IMR-90 (cell line): ENCODE results near the gene MBTPS1. TPM values are rescaled to one million over a fixed set of nuclear protein-coding genes. Genes with fewer than 3 reads are reported as not detected.

Experiments
- ATAC-seq: fragments of 200-7000 bp; cut with Tn5 transposase; 2 replicates; pipeline ENCODE4 v1.9.1; 2020; ENCODE audit warnings: low read depth, mild to moderate bottlenecking, moderate library complexity
- BruUV-seq: library from RNA; stranded (reverse); fragments of 400-500 nt; replicated peaks from 2 replicates; lab custom pipeline; 2021; lab: Mats Ljungman, UMichigan
- CTCF ChIA-PET: fragments of 300-600 bp; formaldehyde crosslinking; extraction: SDS; loops from one replicate; lab custom pipeline; 2021; ENCODE audit warnings: antibody characterized with exemption; lab: Yijun Ruan, JAX
- POLR2A ChIA-PET: fragments of 300-600 bp; sonication (Branson Sonifier 250); formaldehyde crosslinking; loops from one replicate; lab custom pipeline; 2022; ENCODE audit warnings: antibody characterized with exemption; ENCODE audit not compliant: unreplicated experiment; lab: Charles Lee
- DNase-seq: peaks from one replicate; pipeline ENCODE4 v3.0.0; 2013
- H2AFZ ChIP-seq: replicated peaks from 2 replicates; pipeline ENCODE3; 2013; ENCODE audit warnings: low read length, mild to moderate bottlenecking; ENCODE audit not compliant: poor library complexity
- H2AK5ac ChIP-seq: 2 replicates; pipeline ENCODE4 v1.6.1; 2013; ENCODE audit warnings: low read depth, low read length, inconsistent platforms
- H2AK9ac ChIP-seq: replicated peaks from 2 replicates; pipeline ENCODE3; 2013; ENCODE audit warnings: mild to moderate bottlenecking, low read depth, low read length, moderate library complexity; ENCODE audit not compliant: poor library complexity
- H2BK120ac ChIP-seq: 2 replicates; pipeline ENCODE4 v1.6.1; 2013; ENCODE audit warnings: low read depth, low read length, inconsistent platforms
- H2BK15ac ChIP-seq: 3 replicates; pipeline ENCODE4 v1.6.1; 2013; ENCODE audit warnings: low read depth, low read length, inconsistent platforms
- H2BK20ac ChIP-seq: 2 replicates; pipeline ENCODE4 v1.6.1; 2013; ENCODE audit warnings: low read depth, mild to moderate bottlenecking, inconsistent platforms, low read length, moderate library complexity
- H2BK5ac ChIP-seq: 2 replicates; pipeline ENCODE4 v1.6.1; 2013; ENCODE audit warnings: mild to moderate bottlenecking, low read depth, low read length, inconsistent platforms; ENCODE audit not compliant: poor library complexity, severe bottlenecking
- H3K14ac ChIP-seq: replicated peaks from 2 replicates; pipeline ENCODE4 v1.6.1; 2013; ENCODE audit warnings: low read depth, low read length, inconsistent platforms
- H3K18ac ChIP-seq: 2 replicates; pipeline ENCODE4 v1.6.1; 2013; ENCODE audit warnings: low read depth, low read length, control low read depth
- H3K23ac ChIP-seq: 2 replicates; pipeline ENCODE4 v1.6.1; 2013; ENCODE audit warnings: low read depth, low read length, inconsistent platforms
- H3K27ac ChIP-seq: 2 replicates; pipeline ENCODE4 v1.5.1; 2013; ENCODE audit warnings: mild to moderate bottlenecking, control low read depth, low read length; ENCODE audit not compliant: insufficient read depth
- H3K27me3 ChIP-seq: 2 replicates; pipeline ENCODE4 v1.6.1; 2013; ENCODE audit warnings: low read length; ENCODE audit not compliant: control insufficient read depth, insufficient read depth
- H3K36me3 ChIP-seq: 2 replicates; pipeline ENCODE4 v1.6.1; 2013; ENCODE audit warnings: low read length, mixed read lengths; ENCODE audit not compliant: control insufficient read depth, insufficient read depth
- H3K4ac ChIP-seq: 2 replicates; pipeline ENCODE4 v1.6.1; 2013; ENCODE audit warnings: low read depth, low read length, inconsistent platforms
- H3K4me1 ChIP-seq: 2 replicates; pipeline ENCODE4 v1.6.1; 2013; ENCODE audit warnings: low read length, mixed read lengths; ENCODE audit not compliant: control insufficient read depth, insufficient read depth
- H3K4me2 ChIP-seq: 2 replicates; pipeline ENCODE4 v1.6.1; 2013; ENCODE audit warnings: low read depth, mild to moderate bottlenecking, control low read depth, low read length, moderate library complexity
- H3K4me3 ChIP-seq: 2 replicates; pipeline ENCODE4 v1.5.1; 2013; ENCODE audit warnings: low read depth, mild to moderate bottlenecking, control low read depth, low read length, moderate library complexity; ENCODE audit not compliant: insufficient read depth
- H3K56ac ChIP-seq: 2 replicates; pipeline ENCODE4 v1.6.1; 2013; ENCODE audit warnings: low read length, inconsistent platforms; ENCODE audit not compliant: insufficient read depth; ENCODE audit errors: extremely low read depth
- H3K79me1 ChIP-seq, 2 experiments: 2 replicates each; pipeline ENCODE4 v1.6.1; 2013; ENCODE audit warnings: low read length in 2 of 2, inconsistent platforms in 1 of 2, low read depth in 1 of 2
- H3K9ac ChIP-seq: 2 replicates; pipeline ENCODE4 v1.6.1; 2013; ENCODE audit warnings: low read depth, low read length, control low read depth
- H3K9me1 ChIP-seq: 2 replicates; pipeline ENCODE4 v1.6.1; 2013; ENCODE audit warnings: low read length, inconsistent platforms; ENCODE audit not compliant: insufficient read depth
- H3K9me3 ChIP-seq: 2 replicates; pipeline ENCODE4 v1.6.1; 2013; ENCODE audit warnings: low read length; ENCODE audit not compliant: control insufficient read depth, insufficient read depth
- H4K20me1 ChIP-seq: 2 replicates; pipeline ENCODE4 v1.6.1; 2013; ENCODE audit warnings: low read length, inconsistent platforms; ENCODE audit not compliant: insufficient read depth
- H4K5ac ChIP-seq: 2 replicates; pipeline ENCODE4 v1.6.1; 2013; ENCODE audit warnings: mild to moderate bottlenecking, low read depth, low read length, control low read depth
- H4K8ac ChIP-seq, 2 experiments: 2 replicates each; pipeline ENCODE4 v1.6.1; 2013; ENCODE audit warnings: low read depth in 2 of 2, low read length in 2 of 2, control low read depth in 1 of 2, inconsistent platforms in 1 of 2
- H4K91ac ChIP-seq: 2 replicates; pipeline ENCODE4 v1.6.1; 2013; ENCODE audit warnings: low read depth, low read length, inconsistent platforms; ENCODE audit not compliant: insufficient read depth
- CTCF ChIP-seq: conservative IDR thresholded peaks from 2 replicates; pipeline ENCODE4 v1.5.1; 2012; ENCODE audit warnings: mild to moderate bottlenecking, low read depth, low read length, improper control_type of control experiment
- FOS ChIP-seq: fragments of 150-350 bp; IDR thresholded peaks from 2 replicates; pipeline ENCODE4 v1.6.1; 2016; ENCODE audit warnings: low read depth, low read length
- MAZ ChIP-seq: IDR thresholded peaks from 2 replicates; pipeline ENCODE4 v1.6.1; 2012; ENCODE audit warnings: low read depth, mild to moderate bottlenecking, low read length, improper control_type of control experiment, moderate library complexity, borderline replicate concordance
- RAD21 ChIP-seq: IDR thresholded peaks from 2 replicates; pipeline ENCODE4 v1.6.1; 2012; ENCODE audit warnings: low read length, improper control_type of control experiment
- SMC3 ChIP-seq: fragments of 150-350 bp; IDR thresholded peaks from 2 replicates; pipeline ENCODE4 v1.6.1; 2016; ENCODE audit warnings: low read depth, mild to moderate bottlenecking, antibody characterized with exemption, low read length, moderate library complexity
- WGBS, 2 experiments: methylation state at CpG; one replicate each; pipeline versions ENCODE4 v1.1.5 to v1.1.7; 2013; ENCODE audit warnings: missing lambda C conversion rate in 2 of 2; ENCODE audit not compliant: insufficient read length in 1 of 2; ENCODE audit errors: extremely low coverage in 2 of 2; 5-methylcytosine and 5-hydroxymethylcytosine counted together
- dilution Hi-C: fragments of 300-500 bp; cut with HindIII; formaldehyde crosslinking; loops from one replicate; pipeline ENCODE4 v1.14.3; 2018; ENCODE audit warnings: low sequenced_read_pairs; ENCODE audit not compliant: unreplicated experiment
- in situ Hi-C: fragments of 300-500 bp; cut with MboI; formaldehyde crosslinking; loops from 3 replicates; pipeline ENCODE4 v1.14.3; 2019; ENCODE audit warnings: low sequenced_read_pairs, inconsistent platforms, mixed read lengths
- intact Hi-C: fragments of 100-400 bp; cut with micrococcal nuclease; formaldehyde crosslinking; loops from 2 replicates; pipeline ENCODE4 v1.10.0; 2022
- polyA plus RNA-seq, 3 experiments: library from polyadenylated mRNA; depleted of rRNA; stranded (reverse); fragments of >200 nt; gene quantifications; 2 replicates each; pipeline ENCODE4 v1.2.3, GENCODE V29; 2012; ENCODE audit warnings: low replicate concordance in 1 of 3
- total RNA-seq: library from RNA; depleted of rRNA; stranded (reverse); fragments of >200 nt; gene quantifications from 2 replicates; pipeline ENCODE4 v1.2.3, GENCODE V29; 2012

MBTPS1 gene
- total and polyA plus RNA-seq, 2 of the 4 experiments (the other 2 are of a cell fraction): 59.0 to 70.4 TPM

- H3K9me3 ChIP-seq: no peaks in the 10 kb centered on the region
- H3K27me3 ChIP-seq: no peaks in the 10 kb centered on the region
- in situ Hi-C loops: no loop called here
- POLR2A ChIA-PET: interaction anchor here (0.6 to 0.8 kb wide), 3 partner anchors 29 to 120 kb away, joined by 3 to 6 read pairs (median 4); partner anchors contain the start of genes DNAAF1 and HSDL1
- peak overlapping the region; percentile 25 to 55; a peak in 3 of 4 replicates for H4K8ac ChIP-seq
- no peak overlapping the region for H2BK120ac ChIP-seq
- H3K79me1 ChIP-seq: peaks cover 11 to 34% of the 10 kb centered on the region in 2 experiments
- H2BK15ac ChIP-seq: no peak overlapping the region
- peak overlapping the region; percentile 3 for H3K23ac ChIP-seq
- BruUV-seq: no TSS peak
- dilution Hi-C loops: no loop called here
- peak overlapping the region; percentile 98 for H2AFZ ChIP-seq
- no peaks in the 10 kb centered on the region for H3K36me3 ChIP-seq
- peak overlapping the region; percentile 59 for H2BK5ac ChIP-seq
- H4K20me1 ChIP-seq: peaks cover under 1% of the 10 kb centered on the region; the same call in 1 of the 2 replicates
- H2BK20ac ChIP-seq: no peak overlapping the region
- 1% methylated on average over 23 of the region's 57 CpGs; no CpG with 5 or more reads in 1 of the 2 experiments for WGBS, 2 experiments
- H3K18ac ChIP-seq: peak overlapping the region; percentile 36; the same call in 1 of the 2 replicates
- peak; percentile 22 for ATAC-seq
- CTCF ChIA-PET: interaction anchor here (0.8 to 1.6 kb wide), 3 partner anchors 31 to 71 kb away, joined by 3 to 4 read pairs (median 4); partner anchors contain the start of gene TAF1C
- peak overlapping the region; percentile 16 for H3K4ac ChIP-seq
- TF ChIP-seq MAZ (no peak), CTCF (peak; percentile 37), RAD21 (0 out of 2 replicates have a peak, but pooled peaks have one; percentile 7), SMC3 (0 out of 2 replicates have a peak, but pooled peaks have one; percentile 10), FOS (no peak)
- H3K27ac ChIP-seq: peak overlapping the region; percentile 89
- H3K14ac ChIP-seq: peak overlapping the region; percentile 34; the same call in 1 of the 2 replicates
- H2AK9ac ChIP-seq: peak overlapping the region; percentile 13
- peak; percentile 39 for DNase-seq
- H2AK5ac ChIP-seq: no peak overlapping the region
- H3K56ac ChIP-seq: peak overlapping the region; percentile 33
- peak overlapping the region; percentile 85 for H3K4me3 ChIP-seq
- H3K4me2 ChIP-seq: peak overlapping the region; percentile 71
- H4K5ac ChIP-seq: peak overlapping the region; percentile 70
- H3K9ac ChIP-seq: peak overlapping the region; percentile 87
- no peak overlapping the region for H4K91ac ChIP-seq
- H3K9me1 ChIP-seq: no peaks in the 10 kb centered on the region; the same call in 1 of the 2 replicates
- H3K4me1 ChIP-seq: no peaks in the 10 kb centered on the region
- intact Hi-C loops: loop anchor here (5.0 to 10.0 kb wide), 2 partner anchors 61 to 369 kb away; no protein-coding TSS in a partner anchor
Observed at GRCh38 chr16:84115919-84116719, 623 bp downstream of the MBTPS1 start.
